Caco-2 (cell line): ENCODE results near the gene GBP4. TPM values are rescaled to one million over a fixed set of nuclear protein-coding genes. Genes with fewer than 3 reads are reported as not detected.
"Not testable (repeated sequence)": the region's sequence is repeated elsewhere in the genome, so short reads cannot be mapped to it uniquely, and the experiment has no call there.

Source experiments
- Bru-seq: library from RNA; stranded (reverse); fragments of 400-500 nt; gene quantifications from one replicate; lab custom pipeline; 2021; lab: Mats Ljungman, UMichigan
- BruChase-seq, 2 experiments: library from RNA; stranded (reverse); fragments of 400-500 nt; gene quantifications; one replicate each; lab custom pipeline; 2021; lab: Mats Ljungman, UMichigan
- BruUV-seq: library from RNA; stranded (reverse); fragments of 400-500 nt; replicated peaks from 2 replicates; lab custom pipeline; 2021; lab: Mats Ljungman, UMichigan
- CTCF ChIA-PET: fragments of 300-600 bp; sonication (Branson Sonifier 250); formaldehyde crosslinking; loops from one replicate; lab custom pipeline; 2022; ENCODE audit warnings: antibody characterized with exemption; lab: Charles Lee
- POLR2A ChIA-PET: fragments of 300-600 bp; sonication (Branson Sonifier 250); formaldehyde crosslinking; loops from one replicate; lab custom pipeline; 2022; ENCODE audit warnings: antibody characterized with exemption; lab: Charles Lee
- DNase-seq, 2 experiments: peaks; one replicate each; pipeline versions ENCODE4 v3.0.0 to v3.0.0-alpha.2; 2020 to 2022
- H3K27me3 ChIP-seq: replicated peaks from 2 replicates; pipeline ENCODE4 v1.6.0; 2011; ENCODE audit warnings: low read length; ENCODE audit not compliant: control insufficient read depth, insufficient read depth
- H3K36me3 ChIP-seq: 2 replicates; pipeline ENCODE4 v1.5.1; 2011; ENCODE audit warnings: low read length; ENCODE audit not compliant: control insufficient read depth, insufficient read depth
- H3K4me1 ChIP-seq: fragments of 250-450 bp; sonication (Bioruptor Pico); 2 replicates; pipeline ENCODE4 v1.5.1; 2020; ENCODE audit warnings: mild to moderate bottlenecking
- H3K4me3 ChIP-seq: 2 replicates; pipeline ENCODE4 v1.5.1; 2011; ENCODE audit warnings: low read depth, mild to moderate bottlenecking, control low read depth, low read length
- H3K9me3 ChIP-seq: fragments of 250-450 bp; sonication (Bioruptor Pico); 2 replicates; pipeline ENCODE4 v1.5.1; 2020; ENCODE audit warnings: mild to moderate bottlenecking, moderate library complexity
- H3K27ac Mint-ChIP-seq: one replicate; pipeline ENCODE4 v1.8.0; 2022; ENCODE audit warnings: mixed read lengths; ENCODE audit not compliant: unreplicated experiment
- H3K27me3 Mint-ChIP-seq: one replicate; pipeline ENCODE4 v1.8.0; 2022; ENCODE audit warnings: mixed read lengths; ENCODE audit not compliant: insufficient read depth, unreplicated experiment
- H3K36me3 Mint-ChIP-seq: one replicate; pipeline ENCODE4 v1.8.0; 2022; ENCODE audit warnings: mild to moderate bottlenecking, mixed read lengths; ENCODE audit not compliant: insufficient read depth, unreplicated experiment
- H3K4me1 Mint-ChIP-seq: one replicate; pipeline ENCODE4 v1.8.0; 2022; ENCODE audit warnings: low read depth, mixed read lengths; ENCODE audit not compliant: unreplicated experiment
- H3K4me3 Mint-ChIP-seq: one replicate; pipeline ENCODE4 v1.8.0; 2022; ENCODE audit warnings: mild to moderate bottlenecking, moderate library complexity, mixed read lengths; ENCODE audit not compliant: unreplicated experiment
- H3K9me3 Mint-ChIP-seq: one replicate; pipeline ENCODE4 v1.8.0; 2022; ENCODE audit warnings: mixed read lengths; ENCODE audit not compliant: unreplicated experiment
- CTCF ChIP-seq, 2 experiments: fragments of 200-600 bp in 1 of 2; IDR thresholded peaks; 1 replicate in 1 of 2; 2 replicates in 1 of 2; pipeline versions ENCODE4 v1.5.1 to v1.8.0; 2011 to 2022; ENCODE audit warnings: antibody characterized with exemption in 1 of 2, control low read depth in 1 of 2, inconsistent platforms in 1 of 2, low read depth in 1 of 2, low read length in 1 of 2, mild to moderate bottlenecking in 1 of 2, moderate library complexity in 1 of 2; ENCODE audit not compliant: insufficient read depth in 1 of 2, severe bottlenecking in 1 of 2, unreplicated experiment in 1 of 2
- intact Hi-C: fragments of 100-400 bp; cut with micrococcal nuclease; formaldehyde crosslinking; loops from one replicate; pipeline ENCODE4 v1.10.0; 2022; ENCODE audit not compliant: unreplicated experiment
- long read RNA-seq: library from polyadenylated mRNA; stranded (forward); transcript quantifications from one replicate; pipeline ENCODE4 v2.0.0, GENCODE V29; 2022
- total RNA-seq: library from RNA; stranded (reverse); gene quantifications from 2 replicates; pipeline ENCODE4 v1.2.3, GENCODE V29; 2022

The GBP4 gene
- total RNA-seq = not detected in 2 replicates
- not detected for Bru-seq, nascent RNA
- BruChase-seq, experiment 1, labeled RNA remaining after a 2-hour chase = not detected
- BruChase-seq, experiment 2, labeled RNA remaining after a 6-hour chase = not detected
- long read RNA-seq = 0 reads

GRCh38 chr1:89198491-89199072 is at the start of gene GBP4:
TSS of gene GBP4 (minus strand) at chr1:89198942. CDS start at chr1:89198834, 108 bp downstream.
- H3K27me3 ChIP-seq = no peaks in the 10 kb centered on the region
- H3K4me3 ChIP-seq = no peak within 1 kb of the TSS
- CTCF ChIA-PET = no interaction called here
- Mint-ChIP-seq H3K4me1 (no peaks in the 10 kb centered on the region), H3K36me3 (no peaks in the 10 kb centered on the region), H3K4me3 (no peak within 1 kb of the TSS), H3K9me3 (no peaks in the 10 kb centered on the region), H3K27ac (no peak within 1 kb of the TSS), H3K27me3 (peaks cover 3% of the 10 kb centered on the region)
- no peaks in the 10 kb centered on the region for H3K4me1 ChIP-seq
- no peak for TF ChIP-seq CTCF (IDR thresholded peaks at IDR 0.05; ENCODE audit: insufficient read depth in 1 of 2, low read depth in 1 of 2, low read length in 1 of 2, severe bottlenecking in 1 of 2, unreplicated experiment in 1 of 2)
- BruUV-seq = no TSS peak
- H3K9me3 ChIP-seq = no peaks in the 10 kb centered on the region
- POLR2A ChIA-PET = no interaction called here
- DNase-seq = no peak
- intact Hi-C loops = no loop called here
- no peaks in the 10 kb centered on the region for H3K36me3 ChIP-seq

GRCh38 chr1:89243046-89243445 is 44.3 kb upstream of the GBP4 start:
- H3K9me3 ChIP-seq = no peaks in the 10 kb centered on the region
- no peak for TF ChIP-seq CTCF (IDR thresholded peaks at IDR 0.05; ENCODE audit: insufficient read depth in 1 of 2, low read depth in 1 of 2, low read length in 1 of 2, severe bottlenecking in 1 of 2, unreplicated experiment in 1 of 2)
- no peaks in the 10 kb centered on the region for H3K4me1 ChIP-seq
- no peak for DNase-seq
- Mint-ChIP-seq H3K4me1 (no peaks in the 10 kb centered on the region), H3K27me3 (peaks cover 13% of the 10 kb centered on the region), H3K4me3 (no peak overlapping the region), H3K9me3 (no peaks in the 10 kb centered on the region), H3K36me3 (no peaks in the 10 kb centered on the region), H3K27ac (no peak overlapping the region)
- H3K27me3 ChIP-seq = no peaks in the 10 kb centered on the region
- no peaks in the 10 kb centered on the region for H3K36me3 ChIP-seq
- intact Hi-C loops = no loop called here
- no TSS peak for BruUV-seq
- no peak overlapping the region for H3K4me3 ChIP-seq
- CTCF ChIA-PET = no interaction called here
- POLR2A ChIA-PET = no interaction called here

- Histone ChIP-seq H3K9me3 (no peaks in the 10 kb centered on the region), H3K36me3 (no peaks in the 10 kb centered on the region), H3K27me3 (no peaks in the 10 kb centered on the region), H3K4me3 (no peak overlapping the region), H3K4me1 (no peaks in the 10 kb centered on the region)
- no peaks in the 10 kb centered on the region for H3K4me1 Mint-ChIP-seq
- no peak overlapping the region for H3K27ac Mint-ChIP-seq
- no peaks in the 10 kb centered on the region for H3K36me3 Mint-ChIP-seq
- no peaks in the 10 kb centered on the region for H3K9me3 Mint-ChIP-seq
- CTCF ChIA-PET = no interaction called here
- TF ChIP-seq CTCF (IDR thresholded peaks at IDR 0.05; ENCODE audit: insufficient read depth in 1 of 2, low read depth in 1 of 2, low read length in 1 of 2, severe bottlenecking in 1 of 2, unreplicated experiment in 1 of 2) = no peak
- no peak for DNase-seq
- BruUV-seq = no TSS peak
- intact Hi-C loops = no loop called here
- no peak overlapping the region for H3K4me3 Mint-ChIP-seq
- POLR2A ChIA-PET = no interaction called here
- H3K27me3 Mint-ChIP-seq = no peaks in the 10 kb centered on the region
Measured at GRCh38 chr1:89221341-89221740, 22.6 kb upstream of the GBP4 start.

- H3K4me3 Mint-ChIP-seq, H3K4me1 ChIP-seq, H3K9me3 ChIP-seq, H3K9me3 Mint-ChIP-seq, H3K4me1 Mint-ChIP-seq, H3K27me3 ChIP-seq, intact Hi-C loops, DNase-seq, H3K36me3 ChIP-seq, H3K36me3 Mint-ChIP-seq, H3K27ac Mint-ChIP-seq, H3K4me3 ChIP-seq, H3K27me3 Mint-ChIP-seq, POLR2A ChIA-PET, BruUV-seq, CTCF ChIA-PET: not testable (repeated sequence)
Measured at GRCh38 chr1:89219851-89220250, 21.1 kb upstream of the GBP4 start.

GRCh38 chr1:89218941-89219340 is 20.2 kb upstream of the GBP4 start:
- intact Hi-C loops, H3K9me3 Mint-ChIP-seq, H3K27ac Mint-ChIP-seq, H3K27me3 ChIP-seq, H3K36me3 Mint-ChIP-seq, BruUV-seq, H3K4me1 Mint-ChIP-seq, H3K4me3 Mint-ChIP-seq, DNase-seq, H3K27me3 Mint-ChIP-seq, CTCF ChIA-PET, H3K4me1 ChIP-seq, H3K9me3 ChIP-seq, POLR2A ChIA-PET, H3K4me3 ChIP-seq, H3K36me3 ChIP-seq: not testable (repeated sequence)
